Activated CD4-positive, CD25-positive, alpha-beta regulatory T cell (primary cell): Measurements from ENCODE around the gene TSPAN33.
"Not testable (repeated sequence)": the region's sequence is repeated elsewhere in the genome, so short reads cannot be mapped to it uniquely, and the experiment has no call there.

Experiments
- DNase-seq, 4 experiments: peaks; one replicate each; lab custom pipeline; 2025; lab: John Stamatoyannopoulos, UW

Gene TSPAN33

DNA sequence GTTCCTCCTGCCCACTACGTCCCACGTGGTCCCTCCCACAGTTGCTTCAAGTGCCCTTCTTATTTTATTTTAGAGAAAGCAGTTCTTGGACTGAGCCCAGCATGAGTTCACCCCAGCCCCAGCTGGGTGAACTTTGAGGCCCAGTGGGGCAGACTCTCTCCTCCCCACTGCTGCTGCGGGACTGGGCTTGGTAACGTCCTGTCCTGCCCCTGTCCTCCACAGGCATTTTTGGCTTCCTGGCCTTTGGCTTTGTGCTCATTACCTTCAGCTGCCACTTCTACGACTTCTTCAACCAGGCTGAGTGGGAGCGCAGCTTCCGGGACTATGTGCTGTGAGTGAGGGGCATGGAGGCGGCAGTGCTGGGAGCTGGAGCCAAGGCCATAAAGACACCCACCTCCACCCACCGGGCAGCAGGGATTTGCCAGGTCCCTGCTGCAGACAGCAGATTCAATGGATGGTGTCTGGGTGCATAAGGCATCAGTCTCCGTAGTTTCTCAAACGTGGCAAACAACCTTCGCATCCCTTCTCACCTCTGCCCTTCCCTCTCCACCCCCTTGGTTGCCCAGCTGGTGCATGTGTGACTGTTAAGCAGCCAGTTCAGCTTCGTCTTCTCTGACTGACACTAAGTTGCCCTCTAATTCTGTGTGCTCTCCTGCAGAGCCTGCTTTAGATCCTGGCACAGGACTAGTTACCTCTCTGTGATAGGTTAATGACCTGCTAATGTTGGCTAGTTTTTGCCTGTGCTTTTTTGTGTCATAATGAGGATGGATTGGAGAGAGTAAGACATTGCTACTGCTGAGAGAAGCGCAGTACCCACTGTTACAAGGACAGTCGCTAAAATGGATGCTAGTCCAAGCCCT, 64.8 kb downstream of the TSPAN33 start:
- no peak for DNase-seq

DNA sequence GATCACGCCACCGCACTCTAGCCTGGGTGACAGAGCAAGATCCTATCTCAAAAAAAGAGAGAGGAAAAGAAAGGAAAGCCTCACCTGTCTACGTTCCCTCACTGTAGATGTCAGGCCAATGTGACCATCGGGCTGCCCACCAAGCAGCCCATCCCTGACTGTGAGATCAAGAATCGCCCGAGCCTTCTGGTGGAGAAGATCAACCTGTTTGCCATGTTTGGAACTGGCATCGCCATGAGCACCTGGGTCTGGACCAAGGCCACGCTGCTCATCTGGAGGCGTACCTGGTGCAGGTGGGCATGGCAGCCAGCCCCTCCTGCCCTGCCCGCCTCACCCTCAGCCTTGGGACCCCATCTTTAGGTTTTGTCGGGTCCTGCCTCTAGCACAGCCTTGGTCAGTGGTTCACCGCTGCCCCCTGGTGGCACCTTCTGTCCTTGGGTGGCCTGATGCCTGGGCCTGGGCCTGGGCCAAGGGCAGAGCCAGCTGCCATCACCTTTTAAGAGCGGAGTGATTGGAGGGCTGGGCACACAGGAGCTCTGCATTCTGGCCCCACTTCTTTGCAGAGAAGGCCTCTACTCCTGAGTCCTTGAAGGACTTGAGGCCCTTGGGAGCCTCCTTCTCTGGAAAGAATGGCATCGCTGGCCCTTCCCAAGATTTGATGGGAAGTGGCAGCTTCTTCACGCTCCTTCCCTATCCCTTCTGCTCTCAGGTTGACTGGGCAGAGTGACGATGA, 65.9 kb downstream of the TSPAN33 start:
- DNase-seq, result peak; percentile 24 to 57 (median 49)

DNA sequence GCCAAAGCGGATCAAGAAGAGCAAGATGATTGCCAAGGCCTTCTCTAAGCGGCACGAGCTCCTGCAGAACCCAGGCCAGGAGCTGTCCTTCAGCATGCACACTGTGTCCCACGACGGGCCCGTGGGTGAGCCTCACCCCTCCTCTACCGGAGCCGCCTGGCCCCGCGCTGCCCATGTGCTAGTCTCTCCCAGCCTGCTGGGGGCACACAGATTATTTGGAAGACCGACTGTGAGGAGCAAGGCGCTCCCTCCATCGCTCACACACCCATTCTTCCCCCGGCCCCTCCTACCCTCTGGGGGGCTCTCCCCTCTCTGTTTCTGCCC, 66.4 kb downstream of the TSPAN33 start:
- no peak for DNase-seq

DNA sequence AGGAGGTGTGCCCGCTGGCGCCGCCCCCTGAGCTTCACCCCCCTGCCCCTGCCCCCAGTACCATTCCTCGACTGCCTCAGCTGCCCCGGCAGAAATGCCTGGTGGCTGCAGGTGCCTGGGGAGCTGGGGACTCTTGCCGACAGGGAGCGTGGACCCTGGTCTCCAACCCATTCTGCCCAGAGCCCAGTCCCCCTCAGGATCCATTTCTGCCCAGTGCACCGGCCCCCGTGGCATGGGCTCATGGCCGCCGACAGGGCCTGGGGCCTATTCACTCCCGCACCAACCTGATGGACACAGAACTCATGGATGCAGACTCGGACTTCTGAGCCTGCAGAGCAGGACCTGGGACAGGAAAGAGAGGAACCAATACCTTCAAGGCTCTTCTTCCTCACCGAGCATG, 67.6 kb downstream of the TSPAN33 start:
- DNase-seq, result no peak

DNA sequence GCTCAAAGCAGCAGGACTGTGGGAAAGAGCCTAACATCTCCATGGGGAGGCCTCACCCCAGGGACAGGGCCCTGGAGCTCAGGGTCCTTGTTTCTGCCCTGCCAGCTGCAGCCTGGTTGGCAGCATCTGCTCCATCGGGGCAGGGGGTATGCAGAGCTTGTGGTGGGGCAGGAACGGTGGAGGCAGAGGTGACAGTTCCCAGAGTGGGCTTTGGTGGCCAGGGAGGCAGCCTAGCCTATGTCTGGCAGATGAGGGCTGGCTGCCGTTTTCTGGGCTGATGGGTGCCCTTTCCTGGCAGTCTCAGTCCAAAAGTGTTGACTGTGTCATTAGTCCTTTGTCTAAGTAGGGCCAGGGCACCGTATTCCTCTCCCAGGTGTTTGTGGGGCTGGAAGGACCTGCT, 68.1 kb downstream of the TSPAN33 start:
- DNase-seq, result no peak

DNA sequence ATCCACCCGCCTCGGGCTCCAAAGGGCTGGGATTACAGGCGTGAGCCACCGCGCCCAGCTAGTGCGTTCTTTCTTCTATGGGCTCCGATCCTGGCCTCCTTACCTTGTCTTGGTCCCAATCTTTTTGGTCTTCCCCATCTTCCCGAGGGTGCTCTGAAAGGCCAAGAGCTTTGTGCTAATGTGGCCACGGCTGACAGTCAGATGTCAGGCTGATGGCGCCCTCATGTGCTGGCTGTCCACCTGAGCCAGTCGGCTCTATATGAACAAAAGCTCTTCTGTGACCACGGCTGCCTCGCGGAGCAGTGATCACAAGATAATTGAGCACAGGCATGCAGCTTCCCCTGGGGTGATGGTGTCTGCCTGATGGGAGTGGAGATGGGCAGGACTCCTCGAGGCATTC, 69.3 kb downstream of the TSPAN33 start:
- no peak for DNase-seq

DNA sequence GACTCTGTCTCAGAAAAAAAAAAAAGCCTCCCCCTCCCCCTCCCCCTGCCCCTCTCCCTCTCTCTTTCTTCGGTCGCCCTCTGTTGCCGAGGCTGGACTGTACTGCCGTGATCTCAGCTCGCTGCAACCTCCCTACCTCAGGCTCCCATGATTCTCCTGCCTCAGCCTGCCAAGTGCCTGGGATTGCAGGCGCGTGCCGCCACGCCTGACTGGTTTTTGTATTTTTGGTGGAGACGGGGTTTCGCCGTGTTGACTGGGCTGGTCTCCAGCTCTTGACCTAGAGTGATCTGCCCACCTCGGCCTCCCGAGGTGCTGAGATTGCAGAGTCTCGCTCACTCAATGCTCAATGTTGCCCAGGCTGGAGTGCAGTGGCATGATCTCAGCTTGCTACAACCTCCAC, 71.2 kb downstream of the TSPAN33 start:
- not testable (repeated sequence) for DNase-seq

DNA sequence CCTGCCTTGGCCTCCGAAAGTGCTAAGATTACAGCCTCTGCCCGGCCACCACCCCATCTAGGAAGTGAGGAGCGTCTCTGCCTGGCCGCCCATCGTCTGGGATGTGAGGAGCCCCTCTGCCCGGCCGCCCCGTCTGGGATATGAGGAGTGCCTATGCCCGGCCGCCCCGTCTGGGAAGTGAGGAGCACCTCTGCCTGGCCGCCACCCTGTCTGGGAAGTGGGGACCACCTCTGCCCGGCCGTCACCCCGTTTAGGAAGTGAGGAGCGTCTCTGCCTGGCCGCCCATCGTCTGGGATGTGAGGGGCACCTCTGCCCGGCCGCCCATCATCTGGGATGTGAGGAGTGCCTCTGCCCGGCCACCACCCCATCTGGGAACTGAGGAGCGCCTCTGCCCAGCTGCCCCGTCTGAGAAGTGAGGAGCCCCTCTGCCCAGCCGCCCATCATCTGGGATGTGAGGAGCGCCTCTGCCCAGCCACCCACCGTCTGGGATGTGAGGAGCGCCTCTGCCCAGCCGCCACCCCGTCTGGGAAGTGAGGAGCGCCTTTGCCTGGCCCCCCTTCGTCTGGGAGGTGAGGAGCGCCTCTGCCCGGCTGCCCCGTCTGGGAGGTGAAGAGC, 71.7 kb downstream of the TSPAN33 start:
- DNase-seq, result not testable (repeated sequence)

DNA sequence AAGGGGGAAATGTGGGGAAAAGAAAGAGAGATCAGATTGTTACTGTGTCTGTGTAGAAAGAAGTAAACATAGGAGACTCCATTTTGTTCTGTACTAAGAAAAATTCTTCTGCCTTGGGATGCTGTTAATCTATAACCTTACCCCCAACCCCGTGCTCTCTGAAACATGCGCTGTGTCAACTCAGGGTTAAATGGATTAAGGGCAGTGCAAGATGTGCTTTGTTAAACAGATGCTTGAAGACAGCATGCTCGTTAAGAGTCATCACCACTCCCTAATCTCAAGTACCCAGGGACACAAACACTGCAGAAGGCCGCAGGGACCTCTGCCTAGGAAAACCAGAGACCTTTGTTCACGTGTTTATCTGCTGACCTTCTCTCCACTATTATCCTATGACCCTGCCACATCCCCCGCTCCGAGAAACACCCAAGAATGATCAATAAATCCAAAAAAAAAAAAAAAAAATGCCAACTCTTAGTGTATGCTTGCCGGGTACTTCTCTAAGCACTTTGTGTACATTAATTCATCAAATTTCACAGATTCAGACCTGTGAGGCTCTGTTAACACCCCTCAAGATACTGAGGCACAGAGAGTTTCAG, 72.4 kb downstream of the TSPAN33 start:
- not testable (repeated sequence) for DNase-seq

DNA sequence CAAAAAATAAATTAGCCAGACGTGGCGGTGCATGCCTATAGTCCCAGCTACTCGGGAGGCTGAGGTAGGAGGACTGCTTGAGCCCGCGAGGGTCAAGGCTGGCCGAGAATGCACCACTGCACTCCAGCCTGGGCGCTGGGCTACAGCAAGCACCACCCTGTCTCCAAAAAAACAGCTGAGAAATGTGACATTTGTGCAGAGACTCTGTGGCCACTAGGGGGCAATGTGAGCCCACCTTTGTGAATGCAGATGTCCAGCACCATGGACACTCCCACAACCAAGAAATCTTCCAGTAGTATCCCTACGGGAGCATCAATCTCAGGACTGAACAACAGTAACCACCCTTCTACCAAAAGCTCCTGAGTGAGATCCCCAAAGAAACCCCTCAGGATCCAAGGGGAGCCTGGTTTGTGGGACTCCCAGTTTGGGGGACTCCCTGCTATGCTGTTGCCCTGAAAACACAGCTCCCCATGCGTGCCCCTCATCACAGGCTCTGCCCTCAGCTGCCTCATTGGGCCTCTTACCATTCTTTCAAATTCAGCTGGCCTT, 74.1 kb downstream of the TSPAN33 start:
- DNase-seq, result peak; percentile 56 to 75 (median 59)

DNA sequence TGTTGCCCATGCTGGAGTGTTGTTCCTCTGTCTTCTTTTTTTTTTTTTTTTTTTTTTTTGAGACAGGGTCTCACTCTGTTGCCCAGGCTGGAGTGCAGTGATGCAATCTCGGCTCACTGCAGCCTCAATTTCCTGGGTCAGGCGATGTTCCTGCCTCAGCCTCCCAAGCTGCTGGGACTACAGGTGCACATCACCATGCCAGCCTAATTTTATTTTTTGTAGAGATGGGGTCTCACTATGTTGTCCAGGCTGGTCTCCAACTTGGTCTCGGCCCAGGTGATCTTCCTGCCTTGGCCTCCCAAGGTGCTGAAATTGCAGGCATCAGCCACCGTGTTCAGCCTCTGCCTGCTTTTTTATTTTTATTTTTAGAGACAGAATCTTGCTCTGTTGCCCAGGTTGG, 74.7 kb downstream of the TSPAN33 start:
- not testable (repeated sequence) for DNase-seq
